Liver (tissue), 9 donors: ENCODE measurements around the gene SBDS. TPM values are rescaled to one million over a fixed set of nuclear protein-coding genes. Genes with fewer than 3 reads are reported as not detected.
A peak's percentile ranks its signal among the peaks of the same experiment; 100 is the strongest.
"Not testable (repeated sequence)": the region's sequence is repeated elsewhere in the genome, so short reads cannot be mapped to it uniquely, and the experiment has no call there.

Experiments
- DNase-seq: peaks from one replicate; pipeline ENCODE4 v3.0.0-alpha.2; 2017; ENCODE audit warnings: low spot score
- H3K27ac ChIP-seq, 2 donors: one replicate each; pipeline ENCODE4 v1.7.0; 2013; ENCODE audit warnings: inconsistent platforms in 2 of 2, low read length in 2 of 2, control low read depth in 1 of 2, low read depth in 1 of 2, mild to moderate bottlenecking in 1 of 2
- H3K27me3 ChIP-seq, 4 donors: one replicate each; pipeline versions ENCODE4 v1.6.1 to v1.7.0; 2013; ENCODE audit warnings: low read length in 3 of 4, inconsistent platforms in 1 of 4, mild to moderate bottlenecking in 1 of 4, moderate library complexity in 1 of 4; ENCODE audit not compliant: control insufficient read depth in 4 of 4, insufficient read depth in 4 of 4
- H3K36me3 ChIP-seq, 4 donors: one replicate each; pipeline versions ENCODE4 v1.6.1 to v1.7.0; 2013; ENCODE audit warnings: low read length in 3 of 4, mild to moderate bottlenecking in 3 of 4, low read depth in 1 of 4, moderate library complexity in 1 of 4; ENCODE audit not compliant: control insufficient read depth in 4 of 4, insufficient read depth in 3 of 4
- H3K4me1 ChIP-seq, 4 donors: one replicate each; pipeline versions ENCODE4 v1.6.1 to v1.7.0; 2013; ENCODE audit warnings: low read length in 3 of 4, mild to moderate bottlenecking in 3 of 4, moderate library complexity in 1 of 4; ENCODE audit not compliant: control insufficient read depth in 4 of 4, insufficient read depth in 4 of 4
- H3K4me3 ChIP-seq, 3 donors: one replicate each; pipeline versions ENCODE4 v1.6.1 to v1.7.0; 2013; ENCODE audit warnings: low read length in 3 of 3, control low read depth in 1 of 3, low read depth in 1 of 3, mild to moderate bottlenecking in 1 of 3
- H3K9ac ChIP-seq, 2 donors: one replicate each; pipeline ENCODE4 v1.7.0; 2013; ENCODE audit warnings: low read length in 2 of 2, mild to moderate bottlenecking in 2 of 2, moderate library complexity in 2 of 2, control low read depth in 1 of 2, low read depth in 1 of 2
- H3K9me3 ChIP-seq, 4 donors: one replicate each; pipeline versions ENCODE4 v1.6.1 to v1.7.0; 2013; ENCODE audit warnings: low read length in 3 of 4; ENCODE audit not compliant: control insufficient read depth in 4 of 4
- FOXA1 ChIP-seq: IDR thresholded peaks from 2 replicates; pipeline ENCODE4 v1.6.1; 2016; ENCODE audit warnings: antibody characterized with exemption
- FOXA2 ChIP-seq: IDR thresholded peaks from 2 replicates; pipeline ENCODE4 v1.6.1; 2016; ENCODE audit warnings: antibody characterized with exemption
- GABPA ChIP-seq, 2 donors: IDR thresholded peaks in 1 of 2; conservative IDR thresholded peaks in 1 of 2; 2 replicates each; pipeline ENCODE4 v1.6.1; 2016; ENCODE audit warnings: antibody characterized with exemption in 2 of 2, mild to moderate bottlenecking in 1 of 2, moderate library complexity in 1 of 2
- JUND ChIP-seq, 2 donors: IDR thresholded peaks; 2 replicates each; pipeline ENCODE4 v1.6.1; 2016; ENCODE audit warnings: antibody characterized with exemption in 2 of 2
- RAD21 ChIP-seq, 2 donors: IDR thresholded peaks; 2 replicates each; pipeline ENCODE4 v1.6.1; 2016; ENCODE audit warnings: antibody characterized with exemption in 2 of 2, mild to moderate bottlenecking in 2 of 2
- REST ChIP-seq: IDR thresholded peaks from 2 replicates; pipeline ENCODE4 v1.6.1; 2016; ENCODE audit warnings: antibody characterized with exemption, mild to moderate bottlenecking
- RXRA ChIP-seq, 2 donors: IDR thresholded peaks; 2 replicates each; pipeline ENCODE4 v1.6.1; 2017 to 2018; ENCODE audit warnings: antibody characterized with exemption in 2 of 2, mild to moderate bottlenecking in 1 of 2
- SP1 ChIP-seq: IDR thresholded peaks from 2 replicates; pipeline ENCODE4 v1.6.1; 2018; ENCODE audit warnings: antibody characterized with exemption, mild to moderate bottlenecking
- TAF1 ChIP-seq: conservative IDR thresholded peaks from 2 replicates; pipeline ENCODE4 v1.6.1; 2016; ENCODE audit warnings: antibody characterized with exemption, mild to moderate bottlenecking
- YY1 ChIP-seq: IDR thresholded peaks from 2 replicates; pipeline ENCODE4 v1.6.1; 2016; ENCODE audit warnings: antibody characterized with exemption, mild to moderate bottlenecking
- WGBS: extraction: QIAGEN DNeasy Blood & Tissue Kit; methylation state at CpG from one replicate; pipeline ENCODE4 v1.1.7; 2013; 5-methylcytosine and 5-hydroxymethylcytosine counted together
- polyA plus RNA-seq, 2 donors: library from polyadenylated mRNA; stranded (reverse) in 1 of 2; unstranded in 1 of 2; fragments of 200-250 nt in 1 of 2; fragments of >200 nt in 1 of 2; fragmentation: Nextera tagmentation in 1 of 2; extraction: Ambion mirVana in 1 of 2; gene quantifications; one replicate each; pipeline versions ENCODE4 v1.2.1 to v1.2.3, GENCODE V29; 2013 to 2015
- total RNA-seq, 2 donors: library from RNA; depleted of rRNA; stranded (reverse); fragments of >200 nt; gene quantifications; one replicate each; pipeline ENCODE4 v1.2.3, GENCODE V29; 2014
- donor health status: healthy.
- donor health status: healthy.
- donor health status: healthy.
- donor health status: healthy.
- donor health status: healthy.

SBDS gene
- 10 to 100 TPM; 34.1 to 56.6 TPM for total RNA-seq
- 10 to 100 TPM; 62.6 to 66.0 TPM for polyA plus RNA-seq

- Histone ChIP-seq H3K4me3 (peak within 1 kb of the TSS; percentile 66 to 74 (median 67)), H3K9ac (peak within 1 kb of the TSS; percentile 80 to 89), H3K27ac (peak within 1 kb of the TSS; percentile 89 to 96), H3K36me3 (peaks cover 2 to 15% (median 8%) of the 10 kb centered on the region in 4 donors)
- not testable (repeated sequence) for H3K9me3 ChIP-seq, H3K27me3 ChIP-seq, H3K4me1 ChIP-seq
- TF ChIP-seq TAF1, result peak; percentile 91
- TF ChIP-seq REST, result peak; percentile 77
- TF ChIP-seq JUND (IDR thresholded peaks at IDR 0.05), result peak; percentile 10 to 56
- peak; percentile 33 for TF ChIP-seq FOXA1
- peak in 1 of 2 donors; percentile 87 for TF ChIP-seq GABPA (IDR thresholded peaks at IDR 0.05 in 1 of 2, conservative IDR thresholded peaks at IDR 0.05 in 1 of 2)
- TF ChIP-seq FOXA2, result peak; percentile 84
- peak; percentile 93 for TF ChIP-seq YY1
- peak; percentile 65 for TF ChIP-seq SP1
- TF ChIP-seq RXRA (IDR thresholded peaks at IDR 0.05), result peak in 1 of 2 donors; percentile 12
- DNase-seq, result peak; percentile 90
- under 1% methylated on average over 59 of the region's 59 CpGs for WGBS
These were observed at the start of gene SBDS for GRCh38 chr7:66995050-66995776. SBDS (minus strand) TSS chr7:66995586; CDS start chr7:66995417, 169 bp downstream.

GRCh38 chr7:67043559-67043930 is 48.2 kb upstream of the SBDS start:
- H3K27me3 ChIP-seq, H3K4me3 ChIP-seq, H3K27ac ChIP-seq, H3K36me3 ChIP-seq, H3K9ac ChIP-seq, H3K9me3 ChIP-seq, DNase-seq, H3K4me1 ChIP-seq: not testable (repeated sequence)
- WGBS, result 89% methylated on average over 4 of the region's 4 CpGs

GRCh38 chr7:67042781-67043558 is 47.6 kb upstream of the SBDS start:
- not testable (repeated sequence) for H3K4me1 ChIP-seq, H3K9ac ChIP-seq, H3K27me3 ChIP-seq, H3K4me3 ChIP-seq, DNase-seq, H3K9me3 ChIP-seq, H3K36me3 ChIP-seq
- peak overlapping the region in 1 of 2 donors; percentile 18 for H3K27ac ChIP-seq
- TF ChIP-seq RAD21 (IDR thresholded peaks at IDR 0.05), result peak in 1 of 2 donors; percentile 11
- 77% methylated on average over 5 of the region's 5 CpGs for WGBS
